ENCODE measurements around the gene GABRG3. TPM values are rescaled to one million over a fixed set of nuclear protein-coding genes. Genes with fewer than 3 reads are reported as not detected.

The GABRG3 gene
- total and polyA plus RNA-seq, 2 donors (not counting 3 experiments of a cell fraction or from before 2014, with no cell fraction given), result not detected

- no peaks in the 10 kb centered on the region for H3K79me2 ChIP-seq (ENCODE audit: control insufficient read depth, insufficient read depth, low read length)
- no peak overlapping the region for H2AFZ ChIP-seq (ENCODE audit: low read depth, low read length)
- no peaks in the 10 kb centered on the region for H3K27me3 ChIP-seq (ENCODE audit: control insufficient read depth in 2 of 2, insufficient read depth in 2 of 2, low read length in 2 of 2)
- H3K9ac ChIP-seq (replicated peaks; ENCODE audit: extremely low read depth, insufficient read depth, low read length), result no peak overlapping the region
- intact Hi-C loops (cut with micrococcal nuclease), result no loop called here
- FAIRE-seq (no peak), DNase-seq (ENCODE audit: low read depth, low spot score) (no peak)
- no peaks in the 10 kb centered on the region for H3K36me3 ChIP-seq (ENCODE audit: control insufficient read depth in 2 of 2, extremely low read depth in 1 of 2, insufficient read depth in 2 of 2, low read length in 2 of 2)
- dilution Hi-C loops (cut with MboI; ENCODE audit: extremely low pct_ligation_motif_present, low sequenced_read_pairs), result no loop called here
- no peak overlapping the region for H3K27ac ChIP-seq (ENCODE audit: insufficient read depth, low read depth, low read length)
- ChIA-PET POLR2A (no interaction called here), CTCF (no interaction called here)
- H3K4me3 ChIP-seq (replicated peaks in 1 of 3; ENCODE audit: insufficient read depth in 1 of 3, low read depth in 1 of 3, low read length in 3 of 3), result no peak overlapping the region
- no peaks in the 10 kb centered on the region for H4K20me1 ChIP-seq (replicated peaks; ENCODE audit: control insufficient read depth, extremely low read depth, insufficient read depth, low read length)
- TF ChIP-seq POLR2A (IDR thresholded peaks at IDR 0.05; ENCODE audit: low read depth, low read length) (no peak), GATA2 (IDR thresholded peaks at IDR 0.05; ENCODE audit: insufficient read depth, insufficient read length, low read depth, low read length) (no peak), MYC (IDR thresholded peaks at IDR 0.05; ENCODE audit: low read depth, low read length) (no peak)
- no peaks in the 10 kb centered on the region for H3K9me1 ChIP-seq (replicated peaks; ENCODE audit: control insufficient read depth, extremely low read depth, insufficient read depth, low read length)
- peaks cover 6% of the 10 kb centered on the region for H3K9me3 ChIP-seq (replicated peaks; ENCODE audit: control insufficient read depth, insufficient read depth, low read length)
- no TSS peak for BruUV-seq (replicated peaks)
- no peak overlapping the region for H3K4me2 ChIP-seq (ENCODE audit: insufficient read depth, low read length)
- no peaks in the 10 kb centered on the region for H3K4me1 ChIP-seq (ENCODE audit: control insufficient read depth, extremely low read depth, insufficient read depth, low read length)
Measured at GRCh38 chr15:27481768-27482167, 510.8 kb downstream of the GABRG3 start.

GRCh38 chr15:27482287-27482686 is 511.3 kb downstream of the GABRG3 start:
- dilution Hi-C loops (cut with MboI; ENCODE audit: extremely low pct_ligation_motif_present, low sequenced_read_pairs) (no loop called here), intact Hi-C loops (cut with micrococcal nuclease) (no loop called here)
- no peaks in the 10 kb centered on the region for H3K79me2 ChIP-seq (ENCODE audit: control insufficient read depth, insufficient read depth, low read length)
- peaks cover 6% of the 10 kb centered on the region for H3K9me3 ChIP-seq (replicated peaks; ENCODE audit: control insufficient read depth, insufficient read depth, low read length)
- no peak overlapping the region for H3K4me2 ChIP-seq (ENCODE audit: insufficient read depth, low read length)
- DNase-seq (ENCODE audit: low read depth, low spot score) (no peak), FAIRE-seq (no peak)
- H3K9ac ChIP-seq (replicated peaks; ENCODE audit: extremely low read depth, insufficient read depth, low read length), result no peak overlapping the region
- ChIA-PET POLR2A (no interaction called here), CTCF (no interaction called here)
- H3K9me1 ChIP-seq (replicated peaks; ENCODE audit: control insufficient read depth, extremely low read depth, insufficient read depth, low read length), result no peaks in the 10 kb centered on the region
- no peak for TF ChIP-seq MYC (IDR thresholded peaks at IDR 0.05; ENCODE audit: low read depth, low read length)
- no peak for TF ChIP-seq JUN (IDR thresholded peaks at IDR 0.05; ENCODE audit: borderline replicate concordance, insufficient read depth, insufficient read length, low read depth)
- TF ChIP-seq GATA2 (IDR thresholded peaks at IDR 0.05; ENCODE audit: insufficient read depth, insufficient read length, low read depth, low read length), result no peak
- no peak for TF ChIP-seq MAX (IDR thresholded peaks at IDR 0.05; ENCODE audit: insufficient read depth, insufficient read length)
- TF ChIP-seq FOS (IDR thresholded peaks at IDR 0.05; ENCODE audit: borderline replicate concordance, insufficient read depth, low read length), result no peak
- no peak for TF ChIP-seq POLR2AphosphoS5 (IDR thresholded peaks at IDR 0.05; ENCODE audit: insufficient read depth, low read depth, low read length)
- no peak for TF ChIP-seq EZH2 (IDR thresholded peaks at IDR 0.05; ENCODE audit: borderline replicate concordance, low read depth, low read length, severe bottlenecking)
- no peak for TF ChIP-seq CTCF (IDR thresholded peaks at IDR 0.05; ENCODE audit: extremely low read depth in 1 of 2, insufficient read depth in 1 of 2, low read depth in 1 of 2, low read length in 2 of 2)
- TF ChIP-seq POLR2A (IDR thresholded peaks at IDR 0.05; ENCODE audit: low read depth, low read length), result no peak
- no peaks in the 10 kb centered on the region for H3K36me3 ChIP-seq (ENCODE audit: control insufficient read depth in 2 of 2, extremely low read depth in 1 of 2, insufficient read depth in 2 of 2, low read length in 2 of 2)
- no TSS peak for BruUV-seq (replicated peaks)
- no peaks in the 10 kb centered on the region for H4K20me1 ChIP-seq (replicated peaks; ENCODE audit: control insufficient read depth, extremely low read depth, insufficient read depth, low read length)
- H3K4me3 ChIP-seq (replicated peaks in 1 of 3; ENCODE audit: insufficient read depth in 1 of 3, low read depth in 1 of 3, low read length in 3 of 3), result no peak overlapping the region
- no peak overlapping the region for H2AFZ ChIP-seq (ENCODE audit: low read depth, low read length)
- H3K27ac ChIP-seq (ENCODE audit: insufficient read depth, low read depth, low read length), result no peak overlapping the region
- no peaks in the 10 kb centered on the region for H3K4me1 ChIP-seq (ENCODE audit: control insufficient read depth, extremely low read depth, insufficient read depth, low read length)
- H3K27me3 ChIP-seq (ENCODE audit: control insufficient read depth in 2 of 2, insufficient read depth in 2 of 2, low read length in 2 of 2), result no peaks in the 10 kb centered on the region

Measured in endothelial cell of umbilical vein (primary cell).